ENCODE results near the gene MITF.

MITF gene

DNA sequence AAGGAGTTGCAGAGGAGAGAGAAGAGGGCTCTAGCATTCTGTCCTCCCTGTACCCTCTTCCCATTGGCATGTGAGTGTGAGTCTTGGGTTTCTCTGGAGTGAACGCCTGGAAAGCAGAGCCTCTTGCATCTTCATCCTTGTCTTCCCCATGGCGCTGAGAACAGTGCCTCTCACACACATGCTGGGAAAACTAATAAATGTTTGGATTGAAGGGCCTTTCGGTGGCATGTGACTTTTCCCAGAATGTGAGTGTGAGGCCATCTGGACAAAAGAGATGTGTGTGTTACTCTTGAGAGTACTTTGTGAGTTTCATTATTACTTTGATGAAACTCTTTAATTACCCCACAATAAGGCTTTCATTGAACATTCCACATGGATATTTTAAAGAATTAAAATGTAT lies 122.3 kb downstream of the MITF start:
- no peaks in the 10 kb centered on the region for H3K27me3 ChIP-seq (ENCODE audit: control insufficient read depth, insufficient read depth, low read length)
- no peak overlapping the region for H3K4me3 ChIP-seq (ENCODE audit: low read depth, low read length)
- no peak overlapping the region for H3K27ac ChIP-seq (ENCODE audit: low read depth, low read length)
- no peaks in the 10 kb centered on the region for H3K9me3 ChIP-seq (ENCODE audit: control insufficient read depth, insufficient read depth, low read length)
- no peaks in the 10 kb centered on the region for H3K36me3 ChIP-seq (ENCODE audit: control insufficient read depth, insufficient read depth, low read length)
- no peak overlapping the region for H3K9ac ChIP-seq (ENCODE audit: low read depth, low read length)
- no peaks in the 10 kb centered on the region for H3K4me1 ChIP-seq (ENCODE audit: control insufficient read depth, insufficient read depth, low read length)

- no peaks in the 10 kb centered on the region for H3K4me1 ChIP-seq (ENCODE audit: control insufficient read depth, insufficient read depth, low read length)
- no peak overlapping the region for H3K27ac ChIP-seq (ENCODE audit: low read depth, low read length)
- H3K27me3 ChIP-seq (ENCODE audit: control insufficient read depth, insufficient read depth, low read length): no peaks in the 10 kb centered on the region
- no peak overlapping the region for H3K4me3 ChIP-seq (ENCODE audit: low read depth, low read length)
- H3K9ac ChIP-seq (ENCODE audit: low read depth, low read length): no peak overlapping the region
- no peaks in the 10 kb centered on the region for H3K36me3 ChIP-seq (ENCODE audit: control insufficient read depth, insufficient read depth, low read length)
- H3K9me3 ChIP-seq (ENCODE audit: control insufficient read depth, insufficient read depth, low read length): no peaks in the 10 kb centered on the region
Observed at GRCh38 chr3:69864141-69864540, 124.9 kb downstream of the MITF start.

GRCh38 chr3:69864766-69865165 lies 125.5 kb downstream of the MITF start:
- Histone ChIP-seq H3K4me1 (ENCODE audit: control insufficient read depth, insufficient read depth, low read length) (no peaks in the 10 kb centered on the region), H3K9ac (ENCODE audit: low read depth, low read length) (no peak overlapping the region), H3K36me3 (ENCODE audit: control insufficient read depth, insufficient read depth, low read length) (no peaks in the 10 kb centered on the region), H3K9me3 (ENCODE audit: control insufficient read depth, insufficient read depth, low read length) (no peaks in the 10 kb centered on the region), H3K4me3 (ENCODE audit: low read depth, low read length) (no peak overlapping the region), H3K27me3 (ENCODE audit: control insufficient read depth, insufficient read depth, low read length) (no peaks in the 10 kb centered on the region), H3K27ac (ENCODE audit: low read depth, low read length) (no peak overlapping the region)

GRCh38 chr3:69865925-69866679 lies 126.8 kb downstream of the MITF start:
- H3K36me3 ChIP-seq (ENCODE audit: control insufficient read depth, insufficient read depth, low read length): no peaks in the 10 kb centered on the region
- no peaks in the 10 kb centered on the region for H3K4me1 ChIP-seq (ENCODE audit: control insufficient read depth, insufficient read depth, low read length)
- H3K9me3 ChIP-seq (ENCODE audit: control insufficient read depth, insufficient read depth, low read length): no peaks in the 10 kb centered on the region
- H3K27ac ChIP-seq (ENCODE audit: low read depth, low read length): no peak overlapping the region
- no peak overlapping the region for H3K9ac ChIP-seq (ENCODE audit: low read depth, low read length)
- no peaks in the 10 kb centered on the region for H3K27me3 ChIP-seq (ENCODE audit: control insufficient read depth, insufficient read depth, low read length)
- no peak overlapping the region for H3K4me3 ChIP-seq (ENCODE audit: low read depth, low read length)

- H3K27ac ChIP-seq (ENCODE audit: low read depth, low read length): no peak overlapping the region
- H3K4me3 ChIP-seq (ENCODE audit: low read depth, low read length): no peak overlapping the region
Observed at GRCh38 chr3:69866988-69867720, 127.9 kb downstream of the MITF start.

DNA sequence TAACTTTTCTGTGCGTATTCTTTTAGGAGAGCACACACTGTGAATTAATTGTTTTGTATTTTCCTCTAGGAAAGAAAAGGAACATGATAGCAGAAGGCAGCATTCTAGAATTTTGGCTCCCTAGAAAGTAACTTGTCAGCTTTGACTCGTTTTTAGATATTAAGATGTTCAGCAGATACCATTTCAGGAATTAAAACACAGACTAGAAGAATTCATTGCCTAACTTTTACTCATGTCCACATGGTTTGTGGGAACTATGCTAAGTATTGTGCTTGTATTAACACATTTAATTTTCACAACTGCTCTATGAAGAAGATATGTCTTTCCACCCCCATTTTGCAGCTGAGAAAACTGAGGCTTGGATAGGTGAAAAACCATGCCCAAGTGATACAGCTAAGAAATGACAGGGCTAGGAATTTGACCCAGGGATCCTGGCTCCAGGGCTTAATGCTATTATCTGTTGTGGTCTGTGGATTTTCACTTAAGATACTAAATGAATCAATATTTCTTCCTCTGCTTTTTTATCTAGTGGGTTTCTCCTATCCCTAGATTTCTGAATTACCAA lies 128.8 kb downstream of the MITF start:
- Histone ChIP-seq H3K9ac (ENCODE audit: low read depth, low read length) (no peak overlapping the region), H3K27me3 (ENCODE audit: control insufficient read depth, insufficient read depth, low read length) (no peaks in the 10 kb centered on the region), H3K36me3 (ENCODE audit: control insufficient read depth, insufficient read depth, low read length) (no peaks in the 10 kb centered on the region), H3K27ac (ENCODE audit: low read depth, low read length) (no peak overlapping the region), H3K4me3 (ENCODE audit: low read depth, low read length) (no peak overlapping the region), H3K4me1 (ENCODE audit: control insufficient read depth, insufficient read depth, low read length) (no peaks in the 10 kb centered on the region), H3K9me3 (ENCODE audit: control insufficient read depth, insufficient read depth, low read length) (no peaks in the 10 kb centered on the region)

More at GRCh38 chr3:69866988-69867720, 127.9 kb downstream of the MITF start:
- Histone ChIP-seq H3K4me1 (ENCODE audit: control insufficient read depth, insufficient read depth, low read length) (no peaks in the 10 kb centered on the region), H3K9ac (ENCODE audit: low read depth, low read length) (no peak overlapping the region), H3K36me3 (ENCODE audit: control insufficient read depth, insufficient read depth, low read length) (no peaks in the 10 kb centered on the region), H3K27me3 (ENCODE audit: control insufficient read depth, insufficient read depth, low read length) (no peaks in the 10 kb centered on the region), H3K9me3 (ENCODE audit: control insufficient read depth, insufficient read depth, low read length) (no peaks in the 10 kb centered on the region)

DNA sequence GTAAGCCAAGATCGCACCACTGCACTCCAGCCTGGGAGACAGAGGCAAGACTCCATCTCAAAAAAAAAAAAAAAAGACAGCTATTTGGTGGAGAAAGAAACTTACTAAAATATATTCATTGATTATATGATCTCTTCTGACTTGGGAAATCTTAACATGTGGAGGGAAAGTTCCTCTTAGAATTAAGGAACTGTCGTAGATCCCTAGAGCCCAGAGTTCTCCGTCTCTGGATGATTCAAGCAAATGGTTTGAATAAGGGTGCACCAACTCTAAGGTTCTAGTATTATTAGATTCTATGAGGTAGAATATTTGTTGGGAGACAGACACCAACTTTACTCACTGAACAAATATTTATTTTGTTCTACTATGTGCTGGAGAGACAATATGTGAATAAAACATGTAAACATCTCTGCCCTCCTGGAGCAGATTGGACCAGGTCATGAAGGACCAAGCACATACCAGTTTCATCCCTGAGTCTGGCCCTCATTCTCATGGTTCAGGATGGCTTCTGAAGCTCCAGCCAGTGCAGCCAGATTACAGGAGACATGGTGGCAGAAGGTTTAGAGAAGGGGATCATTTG lies 129.7 kb downstream of the MITF start:
- H3K4me1 ChIP-seq (ENCODE audit: control insufficient read depth, insufficient read depth, low read length): no peaks in the 10 kb centered on the region
- no peak overlapping the region for H3K4me3 ChIP-seq (ENCODE audit: low read depth, low read length)
- no peaks in the 10 kb centered on the region for H3K36me3 ChIP-seq (ENCODE audit: control insufficient read depth, insufficient read depth, low read length)
- H3K27ac ChIP-seq (ENCODE audit: low read depth, low read length): no peak overlapping the region
- no peaks in the 10 kb centered on the region for H3K27me3 ChIP-seq (ENCODE audit: control insufficient read depth, insufficient read depth, low read length)
- H3K9me3 ChIP-seq (ENCODE audit: control insufficient read depth, insufficient read depth, low read length): no peaks in the 10 kb centered on the region
- H3K9ac ChIP-seq (ENCODE audit: low read depth, low read length): no peak overlapping the region

DNA sequence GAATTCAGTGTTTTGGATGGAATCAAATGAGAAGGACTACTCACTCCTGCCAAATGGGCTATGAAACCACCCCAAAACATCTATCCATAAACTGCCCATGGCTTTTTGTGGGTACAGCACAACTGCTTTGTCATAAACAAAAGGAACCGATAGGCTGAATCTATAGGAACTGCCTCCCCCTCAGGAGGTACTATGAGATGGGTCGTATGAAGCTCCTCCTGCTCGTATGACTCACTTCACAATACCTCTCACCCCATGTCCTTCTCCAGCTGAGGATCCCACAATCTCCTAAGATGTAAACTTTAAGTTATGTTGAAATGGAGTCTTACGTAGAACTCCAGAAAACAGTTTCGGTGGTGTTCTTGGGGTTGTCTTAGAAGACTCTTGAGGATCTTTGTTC lies 130.4 kb downstream of the MITF start:
- Histone ChIP-seq H3K4me3 (ENCODE audit: low read depth, low read length) (no peak overlapping the region), H3K4me1 (ENCODE audit: control insufficient read depth, insufficient read depth, low read length) (no peaks in the 10 kb centered on the region), H3K27ac (ENCODE audit: low read depth, low read length) (no peak overlapping the region)

GRCh38 chr3:69871251-69871650 lies 132.0 kb downstream of the MITF start:
- H3K9me3 ChIP-seq (ENCODE audit: control insufficient read depth, insufficient read depth, low read length): no peaks in the 10 kb centered on the region
- H3K36me3 ChIP-seq (ENCODE audit: control insufficient read depth, insufficient read depth, low read length): no peaks in the 10 kb centered on the region
- no peak overlapping the region for H3K9ac ChIP-seq (ENCODE audit: low read depth, low read length)
- no peaks in the 10 kb centered on the region for H3K27me3 ChIP-seq (ENCODE audit: control insufficient read depth, insufficient read depth, low read length)
- H3K4me3 ChIP-seq (ENCODE audit: low read depth, low read length): no peak overlapping the region
- H3K27ac ChIP-seq (ENCODE audit: low read depth, low read length): no peak overlapping the region
- no peaks in the 10 kb centered on the region for H3K4me1 ChIP-seq (ENCODE audit: control insufficient read depth, insufficient read depth, low read length)

More for the DNA sequence above, 130.4 kb downstream of the MITF start:
- Histone ChIP-seq H3K27me3 (ENCODE audit: control insufficient read depth, insufficient read depth, low read length) (no peaks in the 10 kb centered on the region), H3K9ac (ENCODE audit: low read depth, low read length) (no peak overlapping the region), H3K36me3 (ENCODE audit: control insufficient read depth, insufficient read depth, low read length) (no peaks in the 10 kb centered on the region), H3K9me3 (ENCODE audit: control insufficient read depth, insufficient read depth, low read length) (no peaks in the 10 kb centered on the region)

GRCh38 chr3:69871868-69872267 lies 132.6 kb downstream of the MITF start:
- Histone ChIP-seq H3K27me3 (ENCODE audit: control insufficient read depth, insufficient read depth, low read length) (no peaks in the 10 kb centered on the region), H3K4me1 (ENCODE audit: control insufficient read depth, insufficient read depth, low read length) (no peaks in the 10 kb centered on the region), H3K9ac (ENCODE audit: low read depth, low read length) (no peak overlapping the region), H3K27ac (ENCODE audit: low read depth, low read length) (no peak overlapping the region), H3K36me3 (ENCODE audit: control insufficient read depth, insufficient read depth, low read length) (no peaks in the 10 kb centered on the region), H3K9me3 (ENCODE audit: control insufficient read depth, insufficient read depth, low read length) (no peaks in the 10 kb centered on the region), H3K4me3 (ENCODE audit: low read depth, low read length) (no peak overlapping the region)

Measured in HUES48 (cell line).